ENCODE data around the gene IRX3.

IRX3 gene

GRCh38 chr16:54240271-54241129 lies 46.1 kb downstream of the IRX3 start:
- in situ Hi-C loops (cut with MboI; ENCODE audit: low sequenced_read_pairs), result no loop called here

GRCh38 chr16:54239456-54239855 lies 47.1 kb downstream of the IRX3 start:
- in situ Hi-C loops (cut with MboI; ENCODE audit: low sequenced_read_pairs), result no loop called here

- in situ Hi-C loops (cut with MboI; ENCODE audit: low sequenced_read_pairs), result no loop called here
Measured at GRCh38 chr16:54236773-54237172, 49.8 kb downstream of the IRX3 start.

- in situ Hi-C loops (cut with MboI; ENCODE audit: low sequenced_read_pairs), result no loop called here
Measured at GRCh38 chr16:54233615-54234014, 53.0 kb downstream of the IRX3 start.
